Measurements from ENCODE around the gene TXNDC2. TPM values are rescaled to one million over a fixed set of nuclear protein-coding genes. Genes with fewer than 3 reads are reported as not detected.

TXNDC2 gene
- total and polyA plus RNA-seq, 7 experiments from 2014 or later, result 0.07 TPM; not detected in 6

DNA sequence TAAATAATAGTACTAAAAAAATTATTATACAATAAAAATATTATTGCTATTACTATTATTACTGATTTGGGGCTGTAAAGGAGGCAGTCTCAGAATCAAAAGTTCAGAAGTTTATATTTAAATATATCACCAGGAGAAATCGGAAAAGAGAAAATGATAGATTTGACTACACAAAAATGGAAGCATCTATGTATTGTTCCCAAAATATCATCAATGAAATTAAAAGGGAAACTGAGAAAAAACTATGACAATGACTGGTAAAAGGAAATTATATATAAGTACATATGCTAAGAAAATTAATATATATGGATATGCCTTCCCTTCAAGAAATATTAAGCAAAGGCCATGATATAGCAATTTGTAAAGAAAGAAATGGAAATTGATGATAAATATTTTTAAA lies 7.7 kb upstream of the TXNDC2 start:
- Histone ChIP-seq H3K27me3 (ENCODE audit: control insufficient read depth in 2 of 2, insufficient read depth in 2 of 2, low read length in 2 of 2) (no peaks in the 10 kb centered on the region), H3K4me1 (ENCODE audit: control insufficient read depth in 2 of 2, insufficient read depth in 2 of 2, low read length in 2 of 2) (no peaks in the 10 kb centered on the region), H3K36me3 (ENCODE audit: control insufficient read depth in 2 of 3, insufficient read depth in 3 of 3, low read length in 3 of 3) (no peaks in the 10 kb centered on the region), H3K27ac (ENCODE audit: low read depth, low read length) (no peak overlapping the region), H3K4me3 (ENCODE audit: low read length) (no peak overlapping the region), H3K9me3 (ENCODE audit: control insufficient read depth in 2 of 3, low read length in 3 of 3) (no peaks in the 10 kb centered on the region)
- CTCF ChIA-PET, result no interaction called here
- H3K4me3 Mint-ChIP-seq, result no peak overlapping the region
- ATAC-seq, result no peak
- H3K36me3 Mint-ChIP-seq, result no peaks in the 10 kb centered on the region
- peaks cover 0 to 19% (median 6%) of the 10 kb centered on the region in 5 donors for H3K27me3 Mint-ChIP-seq
- H3K9me3 Mint-ChIP-seq, result no peaks in the 10 kb centered on the region
- no peak overlapping the region for H3K27ac Mint-ChIP-seq
- H3K4me1 Mint-ChIP-seq, result peaks cover 0 to 15% (median 0%) of the 10 kb centered on the region in 7 donors
- POLR2A ChIA-PET, result no interaction called here
- intact Hi-C loops (cut with micrococcal nuclease), result no loop called here
- DNase-seq, result no peak

DNA sequence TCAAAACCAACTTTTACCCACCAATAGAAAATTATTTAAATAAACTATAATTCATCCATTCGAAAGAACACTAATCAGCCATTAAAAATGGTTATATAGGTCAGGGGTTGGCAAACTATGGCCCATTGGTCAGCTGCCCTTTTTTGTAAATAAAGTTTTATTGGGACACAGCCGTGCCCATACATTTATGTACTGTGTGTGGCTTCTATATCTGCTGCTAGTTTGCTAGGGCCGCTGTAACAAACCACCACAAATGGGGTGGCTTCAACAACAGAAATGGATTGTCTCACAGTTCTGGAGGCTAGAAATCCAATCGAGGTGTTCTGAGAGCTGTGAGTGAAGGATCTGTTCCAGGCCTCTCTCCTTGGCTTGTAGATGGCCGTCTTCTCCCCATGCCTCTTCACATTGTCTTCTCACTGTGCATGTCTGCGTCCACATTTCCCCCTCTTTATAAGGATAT lies 7.0 kb upstream of the TXNDC2 start:
- no peaks in the 10 kb centered on the region for H3K27me3 ChIP-seq (ENCODE audit: control insufficient read depth in 2 of 2, insufficient read depth in 2 of 2, low read length in 2 of 2)
- peaks cover 0 to 15% (median 0%) of the 10 kb centered on the region in 7 donors for H3K4me1 Mint-ChIP-seq
- H3K36me3 ChIP-seq (ENCODE audit: control insufficient read depth in 2 of 3, insufficient read depth in 3 of 3, low read length in 3 of 3), result no peaks in the 10 kb centered on the region
- POLR2A ChIA-PET, result no interaction called here
- no peak overlapping the region for H3K4me3 ChIP-seq (ENCODE audit: low read length)
- H3K4me1 ChIP-seq (ENCODE audit: control insufficient read depth in 2 of 2, insufficient read depth in 2 of 2, low read length in 2 of 2), result no peaks in the 10 kb centered on the region
- no peaks in the 10 kb centered on the region for H3K9me3 Mint-ChIP-seq
- no peak overlapping the region for H3K4me3 Mint-ChIP-seq
- no peaks in the 10 kb centered on the region for H3K36me3 Mint-ChIP-seq
- ATAC-seq (no peak), DNase-seq (no peak)
- no peaks in the 10 kb centered on the region for H3K9me3 ChIP-seq (ENCODE audit: control insufficient read depth in 2 of 3, low read length in 3 of 3)
- H3K27ac ChIP-seq (ENCODE audit: low read depth, low read length), result no peak overlapping the region
- H3K27me3 Mint-ChIP-seq, result peaks cover 0 to 19% (median 4%) of the 10 kb centered on the region in 5 donors
- CTCF ChIA-PET, result no interaction called here
- H3K27ac Mint-ChIP-seq, result no peak overlapping the region
- intact Hi-C loops (cut with micrococcal nuclease), result no loop called here

DNA sequence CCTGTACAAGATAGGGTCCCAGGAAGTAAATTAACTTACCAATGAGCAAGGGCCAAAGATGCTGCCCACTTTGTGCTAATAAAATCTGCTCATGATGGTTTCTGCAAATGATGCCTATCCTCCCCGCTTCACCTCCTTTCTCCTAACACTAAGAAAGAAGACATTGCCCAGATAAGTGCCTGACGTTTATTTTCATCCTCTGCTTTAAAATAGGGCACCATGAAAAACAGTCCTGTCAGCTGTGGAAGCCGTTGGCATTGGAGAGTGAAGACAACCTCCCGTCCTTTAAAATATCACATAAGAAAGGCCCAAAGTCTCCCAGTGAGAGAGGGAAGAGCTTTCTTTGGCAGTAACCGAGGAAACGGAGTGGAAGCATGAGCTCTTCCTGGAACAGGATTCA lies 1.7 kb upstream of the TXNDC2 start:
- ATAC-seq (no peak), DNase-seq (no peak)
- no peaks in the 10 kb centered on the region for H3K27me3 ChIP-seq (ENCODE audit: control insufficient read depth in 2 of 2, insufficient read depth in 2 of 2, low read length in 2 of 2)
- H3K27ac Mint-ChIP-seq, result no peak overlapping the region
- ChIA-PET CTCF (no interaction called here), POLR2A (no interaction called here)
- H3K9me3 ChIP-seq (ENCODE audit: control insufficient read depth in 2 of 3, low read length in 3 of 3), result no peaks in the 10 kb centered on the region
- H3K36me3 ChIP-seq (ENCODE audit: control insufficient read depth in 2 of 3, insufficient read depth in 3 of 3, low read length in 3 of 3), result no peaks in the 10 kb centered on the region
- no peak overlapping the region for H3K4me3 Mint-ChIP-seq
- H3K27me3 Mint-ChIP-seq, result peaks cover 0 to 6% (median 0%) of the 10 kb centered on the region in 5 donors
- no peak overlapping the region for H3K27ac ChIP-seq (ENCODE audit: low read depth, low read length)
- H3K4me3 ChIP-seq (ENCODE audit: low read length), result no peak overlapping the region
- intact Hi-C loops (cut with micrococcal nuclease), result no loop called here
- peaks cover 0 to 4% (median 0%) of the 10 kb centered on the region in 7 donors for H3K4me1 Mint-ChIP-seq
- peaks cover 0 to 2% (median 0%) of the 10 kb centered on the region in 5 donors for H3K36me3 Mint-ChIP-seq
- H3K4me1 ChIP-seq (ENCODE audit: control insufficient read depth in 2 of 2, insufficient read depth in 2 of 2, low read length in 2 of 2), result no peaks in the 10 kb centered on the region
- peaks cover 0 to 3% (median 0%) of the 10 kb centered on the region in 11 donors for H3K9me3 Mint-ChIP-seq

DNA sequence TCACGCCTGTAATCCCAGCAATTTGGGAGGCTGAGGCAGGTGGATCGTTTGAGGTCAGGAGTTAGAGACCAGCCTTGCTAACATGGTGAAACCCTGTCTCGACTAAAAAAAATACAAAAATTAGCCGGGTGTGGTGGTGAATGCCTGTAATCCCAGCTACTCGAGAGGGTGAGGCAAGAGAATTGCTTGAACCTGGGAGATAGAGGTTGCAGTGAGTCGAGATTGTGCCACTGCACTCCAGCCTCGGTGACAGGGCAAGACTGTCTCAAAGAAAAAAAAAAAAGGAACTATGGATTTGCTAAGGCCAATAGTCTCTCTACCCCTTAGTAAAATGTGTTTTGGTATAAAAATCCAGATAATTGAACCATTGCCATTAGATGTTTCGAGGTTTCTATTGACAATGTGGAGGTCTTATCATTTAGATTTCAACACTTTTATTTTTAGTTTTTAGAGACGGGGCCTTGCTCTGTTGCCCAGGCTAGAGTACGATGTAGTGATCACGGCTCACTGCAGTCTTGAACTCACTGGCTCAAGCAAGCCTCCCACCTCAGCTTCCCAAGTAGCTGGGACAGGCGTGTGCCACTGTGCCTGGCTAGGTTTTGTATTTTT lies 1.1 kb upstream of the TXNDC2 start:
- Histone ChIP-seq H3K36me3 (ENCODE audit: control insufficient read depth in 2 of 3, insufficient read depth in 3 of 3, low read length in 3 of 3) (no peaks in the 10 kb centered on the region), H3K4me3 (ENCODE audit: low read length) (no peak overlapping the region), H3K27ac (ENCODE audit: low read depth, low read length) (no peak overlapping the region), H3K9me3 (ENCODE audit: control insufficient read depth in 2 of 3, low read length in 3 of 3) (no peaks in the 10 kb centered on the region), H3K27me3 (ENCODE audit: control insufficient read depth in 2 of 2, insufficient read depth in 2 of 2, low read length in 2 of 2) (no peaks in the 10 kb centered on the region), H3K4me1 (ENCODE audit: control insufficient read depth in 2 of 2, insufficient read depth in 2 of 2, low read length in 2 of 2) (no peaks in the 10 kb centered on the region)
- H3K9me3 Mint-ChIP-seq, result peaks cover 0 to 3% (median 0%) of the 10 kb centered on the region in 11 donors
- ChIA-PET CTCF (no interaction called here), POLR2A (no interaction called here)
- intact Hi-C loops (cut with micrococcal nuclease), result no loop called here
- peaks cover 0 to 2% (median 0%) of the 10 kb centered on the region in 5 donors for H3K36me3 Mint-ChIP-seq
- no peak for ATAC-seq
- peaks cover 0 to 4% (median 0%) of the 10 kb centered on the region in 7 donors for H3K4me1 Mint-ChIP-seq
- H3K4me3 Mint-ChIP-seq, result no peak overlapping the region
- no peak overlapping the region for H3K27ac Mint-ChIP-seq
- no peak for DNase-seq
- peaks cover 0 to 6% (median 0%) of the 10 kb centered on the region in 5 donors for H3K27me3 Mint-ChIP-seq

DNA sequence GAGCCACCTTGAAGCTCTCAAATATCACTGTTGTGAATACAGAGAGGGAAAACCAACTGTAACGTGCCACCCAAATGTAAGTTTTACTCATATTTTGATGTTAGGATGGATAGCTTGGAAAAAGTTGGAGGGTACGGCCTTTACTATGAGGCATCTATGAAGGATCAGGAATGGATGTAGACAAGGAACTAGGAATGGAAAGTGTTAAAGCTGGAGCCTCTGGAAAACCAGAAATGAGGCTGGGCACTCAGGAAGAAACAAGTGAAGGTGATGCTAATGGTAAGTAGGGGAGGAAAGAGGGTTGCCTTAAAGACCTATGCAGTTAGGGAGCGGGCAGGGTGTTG lies 204 bp downstream of the TXNDC2 start:
- Histone ChIP-seq H3K36me3 (ENCODE audit: control insufficient read depth in 2 of 3, insufficient read depth in 3 of 3, low read length in 3 of 3) (no peaks in the 10 kb centered on the region), H3K9me3 (ENCODE audit: control insufficient read depth in 2 of 3, low read length in 3 of 3) (no peaks in the 10 kb centered on the region), H3K4me3 (ENCODE audit: low read length) (no peak overlapping the region), H3K4me1 (ENCODE audit: control insufficient read depth in 2 of 2, insufficient read depth in 2 of 2, low read length in 2 of 2) (no peaks in the 10 kb centered on the region), H3K27ac (ENCODE audit: low read depth, low read length) (no peak overlapping the region), H3K27me3 (ENCODE audit: control insufficient read depth in 2 of 2, insufficient read depth in 2 of 2, low read length in 2 of 2) (no peaks in the 10 kb centered on the region)
- ATAC-seq, result no peak
- no peak overlapping the region for H3K4me3 Mint-ChIP-seq
- H3K36me3 Mint-ChIP-seq, result peaks cover 0 to 2% (median 0%) of the 10 kb centered on the region in 5 donors
- no peak overlapping the region for H3K27ac Mint-ChIP-seq
- no peak for DNase-seq
- peaks cover 0 to 6% (median 0%) of the 10 kb centered on the region in 5 donors for H3K27me3 Mint-ChIP-seq
- CTCF ChIA-PET, result interaction anchor here (0.7 kb wide), 1 partner anchor 12 kb away, joined by 3 read pairs; no protein-coding TSS in a partner anchor
- POLR2A ChIA-PET, result no interaction called here
- peaks cover 0 to 3% (median 0%) of the 10 kb centered on the region in 11 donors for H3K9me3 Mint-ChIP-seq
- intact Hi-C loops (cut with micrococcal nuclease), result no loop called here
- peaks cover 0 to 4% (median 0%) of the 10 kb centered on the region in 7 donors for H3K4me1 Mint-ChIP-seq

DNA sequence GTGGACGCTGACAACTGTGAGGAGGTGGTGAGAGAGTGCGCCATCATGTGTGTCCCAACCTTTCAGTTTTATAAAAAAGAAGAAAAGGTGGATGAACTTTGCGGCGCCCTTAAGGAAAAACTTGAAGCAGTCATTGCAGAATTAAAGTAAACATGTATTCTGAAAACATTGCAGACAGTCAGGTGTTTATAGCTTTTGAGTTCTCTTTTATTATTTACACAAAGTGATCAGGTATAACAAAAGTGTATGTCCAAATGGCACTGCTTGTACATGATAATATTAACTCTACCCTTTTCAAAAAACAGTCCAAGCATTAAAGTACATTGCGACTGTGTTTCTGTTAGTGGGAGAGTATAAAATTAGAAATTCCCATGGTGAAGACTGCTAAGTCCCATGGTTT lies 2.2 kb downstream of the TXNDC2 start:
- peaks cover 0 to 6% (median 0%) of the 10 kb centered on the region in 5 donors for H3K27me3 Mint-ChIP-seq

DNA sequence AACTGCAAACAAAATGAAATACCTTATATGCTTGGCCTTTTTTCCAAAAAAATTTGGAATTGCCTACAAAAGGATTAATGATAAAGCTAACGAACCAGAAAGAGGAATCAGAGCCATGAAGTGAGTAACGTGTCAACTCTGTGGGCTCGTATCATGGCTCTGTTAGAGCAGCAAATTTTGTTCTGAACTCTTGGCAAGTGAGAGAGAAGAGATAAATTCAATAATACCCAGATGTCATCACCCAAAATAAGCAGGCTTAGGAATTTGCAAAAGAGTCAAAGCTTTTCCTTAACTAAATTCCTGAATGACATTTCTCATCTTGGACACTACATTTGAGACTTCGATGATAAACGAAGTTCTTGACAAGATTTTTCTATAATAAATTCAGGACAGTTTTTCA lies 4.4 kb downstream of the TXNDC2 start:
- DNase-seq (no peak), ATAC-seq (no peak)
- ChIA-PET POLR2A (no interaction called here), CTCF (no interaction called here)
- intact Hi-C loops (cut with micrococcal nuclease), result no loop called here
- Histone ChIP-seq H3K27ac (ENCODE audit: low read depth, low read length) (no peak overlapping the region), H3K36me3 (ENCODE audit: control insufficient read depth in 2 of 3, insufficient read depth in 3 of 3, low read length in 3 of 3) (no peaks in the 10 kb centered on the region), H3K9me3 (ENCODE audit: control insufficient read depth in 2 of 3, low read length in 3 of 3) (no peaks in the 10 kb centered on the region), H3K27me3 (ENCODE audit: control insufficient read depth in 2 of 2, insufficient read depth in 2 of 2, low read length in 2 of 2) (no peaks in the 10 kb centered on the region), H3K4me3 (ENCODE audit: low read length) (no peak overlapping the region), H3K4me1 (ENCODE audit: control insufficient read depth in 2 of 2, insufficient read depth in 2 of 2, low read length in 2 of 2) (no peaks in the 10 kb centered on the region)
- peaks cover 0 to 2% (median 0%) of the 10 kb centered on the region in 5 donors for H3K36me3 Mint-ChIP-seq
- peaks cover 0 to 3% (median 0%) of the 10 kb centered on the region in 11 donors for H3K9me3 Mint-ChIP-seq
- no peak overlapping the region for H3K27ac Mint-ChIP-seq
- peaks cover 0 to 3% (median 0%) of the 10 kb centered on the region in 5 donors for H3K27me3 Mint-ChIP-seq
- peaks cover 0 to 13% (median 0%) of the 10 kb centered on the region in 7 donors for H3K4me1 Mint-ChIP-seq
- no peak overlapping the region for H3K4me3 Mint-ChIP-seq

More for the DNA sequence above, 2.2 kb downstream of the TXNDC2 start:
- no peak for ATAC-seq
- peaks cover 0 to 3% (median 0%) of the 10 kb centered on the region in 11 donors for H3K9me3 Mint-ChIP-seq
- no peak overlapping the region for H3K27ac Mint-ChIP-seq
- Histone ChIP-seq H3K36me3 (ENCODE audit: control insufficient read depth in 2 of 3, insufficient read depth in 3 of 3, low read length in 3 of 3) (no peaks in the 10 kb centered on the region), H3K4me3 (ENCODE audit: low read length) (no peak overlapping the region), H3K4me1 (ENCODE audit: control insufficient read depth in 2 of 2, insufficient read depth in 2 of 2, low read length in 2 of 2) (no peaks in the 10 kb centered on the region), H3K27ac (ENCODE audit: low read depth, low read length) (no peak overlapping the region), H3K27me3 (ENCODE audit: control insufficient read depth in 2 of 2, insufficient read depth in 2 of 2, low read length in 2 of 2) (no peaks in the 10 kb centered on the region), H3K9me3 (ENCODE audit: control insufficient read depth in 2 of 3, low read length in 3 of 3) (no peaks in the 10 kb centered on the region)
- H3K4me3 Mint-ChIP-seq, result no peak overlapping the region
- H3K36me3 Mint-ChIP-seq, result peaks cover 0 to 2% (median 0%) of the 10 kb centered on the region in 5 donors
- peaks cover 0 to 4% (median 0%) of the 10 kb centered on the region in 7 donors for H3K4me1 Mint-ChIP-seq
- no peak for DNase-seq
- POLR2A ChIA-PET, result no interaction called here
- CTCF ChIA-PET, result no interaction called here
- intact Hi-C loops (cut with micrococcal nuclease), result no loop called here
